Activated CD8-positive, alpha-beta memory T cell treated with anti-CD3 and anti-CD28 coated beads for 1 hour (primary cell): ENCODE measurements around the gene TTBK1.

Source experiments
- DNase-seq, 2 donors: peaks; one replicate each; pipeline ENCODE4 v3.0.0-alpha.2; 2020; ENCODE audit warnings: low read depth in 1 of 2; ENCODE audit errors: extremely low read depth in 1 of 2

The TTBK1 gene

GRCh38 chr6:43242908-43243663 is at the start of gene TTBK1:
Gene TTBK1, plus strand, starts transcription at chr6:43243481. Its CDS starts 3,180 bp downstream, at chr6:43246661.
- no peak for DNase-seq

GRCh38 chr6:43193929-43194328 is 49.4 kb upstream of the TTBK1 start:
- no peak for DNase-seq

- DNase-seq, result no peak
Observed at GRCh38 chr6:43196337-43196736, 46.9 kb upstream of the TTBK1 start.

GRCh38 chr6:43199912-43200311 is 43.4 kb upstream of the TTBK1 start:
- no peak for DNase-seq

GRCh38 chr6:43200541-43200940 is 42.7 kb upstream of the TTBK1 start:
- DNase-seq, result no peak

GRCh38 chr6:43202451-43202850 is 40.8 kb upstream of the TTBK1 start:
- DNase-seq, result no peak

- DNase-seq, result no peak
Observed at GRCh38 chr6:43203029-43203717, 40.1 kb upstream of the TTBK1 start.

- no peak for DNase-seq
Observed at GRCh38 chr6:43203718-43204095, 39.6 kb upstream of the TTBK1 start.

GRCh38 chr6:43204271-43205105 is 38.8 kb upstream of the TTBK1 start:
- no peak for DNase-seq

- DNase-seq, result no peak
Observed at GRCh38 chr6:43205849-43206248, 37.4 kb upstream of the TTBK1 start.

GRCh38 chr6:43207286-43207685 is 36.0 kb upstream of the TTBK1 start:
- DNase-seq, result no peak

- DNase-seq, result no peak
Observed at GRCh38 chr6:43211955-43212354, 31.3 kb upstream of the TTBK1 start.

- DNase-seq, result no peak
Observed at GRCh38 chr6:43213431-43213830, 29.9 kb upstream of the TTBK1 start.

- no peak for DNase-seq
Observed at GRCh38 chr6:43215066-43215465, 28.2 kb upstream of the TTBK1 start.

GRCh38 chr6:43216200-43216599 is 27.1 kb upstream of the TTBK1 start:
- no peak for DNase-seq

- no peak for DNase-seq
Observed at GRCh38 chr6:43217351-43217750, 25.9 kb upstream of the TTBK1 start.

- DNase-seq, result no peak
Observed at GRCh38 chr6:43219119-43219518, 24.2 kb upstream of the TTBK1 start.

- DNase-seq, result no peak
Observed at GRCh38 chr6:43219814-43220213, 23.5 kb upstream of the TTBK1 start.

- DNase-seq, result no peak
Observed at GRCh38 chr6:43220439-43220951, 22.8 kb upstream of the TTBK1 start.

GRCh38 chr6:43221046-43221972 is 22.0 kb upstream of the TTBK1 start:
- DNase-seq, result no peak
